ENCODE measurements around the gene FGF8.
"Not testable (repeated sequence)": the region's sequence is repeated elsewhere in the genome, so short reads cannot be mapped to it uniquely, and the experiment has no call there.

FGF8 gene, protein sequence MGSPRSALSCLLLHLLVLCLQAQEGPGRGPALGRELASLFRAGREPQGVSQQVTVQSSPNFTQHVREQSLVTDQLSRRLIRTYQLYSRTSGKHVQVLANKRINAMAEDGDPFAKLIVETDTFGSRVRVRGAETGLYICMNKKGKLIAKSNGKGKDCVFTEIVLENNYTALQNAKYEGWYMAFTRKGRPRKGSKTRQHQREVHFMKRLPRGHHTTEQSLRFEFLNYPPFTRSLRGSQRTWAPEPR

DNA sequence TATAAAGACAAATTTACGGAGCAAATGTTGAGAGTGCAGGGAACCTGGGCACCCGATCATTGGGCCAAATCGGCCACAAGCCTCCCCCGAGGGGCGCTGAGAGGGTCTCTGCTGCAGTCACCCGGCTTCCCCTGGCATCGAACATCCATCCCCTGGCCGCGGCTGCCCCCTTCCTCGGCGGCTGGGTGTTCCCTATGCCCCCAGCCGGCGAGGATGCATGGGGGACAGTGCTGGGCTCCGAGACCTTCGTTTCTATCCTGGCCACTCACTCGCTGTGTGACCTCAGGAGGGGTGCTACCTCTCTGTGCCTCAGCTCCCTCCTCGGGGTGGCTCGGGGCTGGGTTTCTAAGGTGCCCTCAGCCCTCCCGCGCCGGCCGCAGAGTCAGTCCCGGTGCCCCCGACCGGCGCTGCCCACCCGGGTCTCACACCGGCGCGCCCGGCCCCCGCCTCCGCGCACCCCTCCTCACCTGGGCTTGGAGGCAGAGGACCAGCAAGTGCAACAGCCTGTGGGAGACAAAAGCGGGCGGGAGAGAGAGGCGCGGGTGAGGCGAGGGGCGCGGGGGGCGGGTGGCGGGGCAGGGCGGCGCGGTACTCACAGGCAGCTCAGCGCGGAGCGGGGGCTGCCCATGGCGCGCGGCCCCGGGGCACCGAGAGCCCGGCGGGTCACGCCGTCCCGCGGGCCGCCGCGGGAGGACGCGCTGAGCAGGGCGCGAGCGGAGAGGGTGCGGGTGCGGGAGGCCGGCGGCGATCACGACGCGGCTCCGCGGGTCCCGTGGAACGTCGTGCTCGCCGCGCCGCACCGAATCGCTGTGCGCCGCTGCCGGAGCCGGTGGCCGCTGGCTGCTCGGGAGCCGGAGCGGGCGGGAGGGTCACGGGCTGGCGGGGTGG is at the start of gene FGF8:
Gene FGF8, minus strand, starts transcription at position 842 of the 888 bp plus-strand sequence. Its CDS starts 214 bp downstream, at position 628.
- DNase-seq, result no peak

DNA sequence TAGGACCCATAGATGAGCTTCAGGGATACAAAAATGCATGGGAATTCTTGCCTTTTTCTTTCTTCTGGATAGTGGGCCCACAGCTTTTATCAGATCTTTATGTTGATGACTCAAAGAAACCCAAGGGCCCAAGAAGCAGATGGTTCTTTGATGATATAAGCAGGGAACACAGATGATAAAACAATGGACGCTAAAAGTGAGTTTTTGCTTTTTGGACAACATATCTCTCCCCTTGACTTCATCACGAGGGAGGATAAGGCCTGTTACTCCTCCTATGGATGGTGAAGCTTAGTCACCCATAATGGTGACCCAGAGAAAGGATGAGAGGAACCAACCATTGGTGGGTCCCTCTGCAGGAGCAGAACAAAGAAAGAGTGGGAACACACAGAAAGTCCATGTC is 48.8 kb upstream of the FGF8 start:
- DNase-seq, result no peak

DNA sequence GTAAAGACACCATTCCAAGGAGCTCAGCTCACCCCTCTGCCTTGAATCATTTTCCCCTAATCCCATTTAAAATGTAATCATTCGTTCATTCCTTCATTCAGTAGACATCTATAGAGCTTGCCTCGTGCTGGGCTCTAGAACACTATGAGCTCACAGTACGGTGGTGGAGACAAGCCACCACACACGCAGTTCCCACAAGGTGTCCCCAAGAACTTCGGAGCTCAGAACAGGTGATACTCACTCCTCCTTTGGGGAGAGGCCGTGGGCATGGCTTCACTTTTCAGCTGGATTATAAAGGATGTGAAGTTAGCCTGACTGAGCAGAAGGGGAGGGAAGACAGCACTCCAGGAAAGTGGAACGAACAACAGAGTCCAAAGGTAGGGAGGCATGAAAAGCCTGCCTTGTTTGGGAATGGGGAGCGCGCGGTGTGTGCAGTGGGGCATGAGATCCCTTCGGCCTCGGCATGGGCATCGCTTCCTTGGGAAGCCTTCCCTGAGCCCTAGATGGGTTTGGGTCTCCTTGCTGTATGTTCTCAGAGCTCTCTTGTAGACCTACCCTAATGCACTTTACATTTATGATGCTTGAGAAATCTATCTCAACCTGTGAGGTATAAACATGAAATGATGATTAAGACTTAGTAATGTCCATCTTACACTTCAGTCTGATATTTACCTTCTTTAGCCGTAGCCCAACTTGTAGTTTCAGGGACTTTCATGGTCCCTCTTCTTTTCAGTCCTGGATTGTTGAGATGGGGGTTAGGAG is 43.1 kb upstream of the FGF8 start:
- DNase-seq, result no peak

DNA sequence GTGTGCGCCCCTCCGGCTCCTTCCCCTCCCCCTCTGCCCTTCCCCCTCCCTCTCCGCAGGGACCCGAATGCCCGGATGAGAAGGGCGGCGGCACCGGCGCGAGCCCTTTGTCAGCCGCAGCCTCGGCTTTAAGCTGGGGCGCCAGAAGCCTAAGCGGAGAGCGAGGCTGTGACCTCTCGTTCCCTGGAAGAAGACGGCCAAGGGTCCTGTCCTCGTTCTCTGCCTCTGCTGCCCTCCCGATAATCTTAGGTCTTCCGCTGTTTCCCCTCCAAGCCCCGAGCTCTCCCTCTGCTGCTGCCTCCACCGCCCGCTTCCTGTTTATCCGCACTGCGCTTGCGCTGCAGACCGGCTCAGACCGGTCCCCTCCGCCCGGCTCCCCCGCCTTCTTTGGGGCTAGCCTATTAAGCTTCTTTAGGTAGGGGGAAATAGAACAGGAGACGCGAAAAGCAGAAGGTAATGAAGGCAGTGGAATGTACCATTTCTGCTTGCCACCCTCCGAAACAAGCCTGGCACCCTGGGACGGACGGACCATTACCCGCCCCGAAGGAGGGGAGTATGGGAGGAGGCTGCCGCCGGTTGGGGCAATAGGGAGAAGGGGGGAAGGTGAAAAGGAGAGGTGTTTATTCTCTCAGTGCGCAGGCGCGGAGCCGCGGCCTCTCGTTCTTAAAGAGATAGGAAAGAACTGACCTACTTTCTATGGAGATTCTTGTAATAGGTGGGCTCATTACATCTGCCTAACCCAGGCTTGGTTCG is 42.4 kb upstream of the FGF8 start, which contains the start of gene OGA:
Gene OGA, minus strand, starts transcription at position 326 of the 753 bp plus-strand sequence. CDS start 422 bp downstream, outside the sequence.
- peak; percentile 98 for DNase-seq

DNA sequence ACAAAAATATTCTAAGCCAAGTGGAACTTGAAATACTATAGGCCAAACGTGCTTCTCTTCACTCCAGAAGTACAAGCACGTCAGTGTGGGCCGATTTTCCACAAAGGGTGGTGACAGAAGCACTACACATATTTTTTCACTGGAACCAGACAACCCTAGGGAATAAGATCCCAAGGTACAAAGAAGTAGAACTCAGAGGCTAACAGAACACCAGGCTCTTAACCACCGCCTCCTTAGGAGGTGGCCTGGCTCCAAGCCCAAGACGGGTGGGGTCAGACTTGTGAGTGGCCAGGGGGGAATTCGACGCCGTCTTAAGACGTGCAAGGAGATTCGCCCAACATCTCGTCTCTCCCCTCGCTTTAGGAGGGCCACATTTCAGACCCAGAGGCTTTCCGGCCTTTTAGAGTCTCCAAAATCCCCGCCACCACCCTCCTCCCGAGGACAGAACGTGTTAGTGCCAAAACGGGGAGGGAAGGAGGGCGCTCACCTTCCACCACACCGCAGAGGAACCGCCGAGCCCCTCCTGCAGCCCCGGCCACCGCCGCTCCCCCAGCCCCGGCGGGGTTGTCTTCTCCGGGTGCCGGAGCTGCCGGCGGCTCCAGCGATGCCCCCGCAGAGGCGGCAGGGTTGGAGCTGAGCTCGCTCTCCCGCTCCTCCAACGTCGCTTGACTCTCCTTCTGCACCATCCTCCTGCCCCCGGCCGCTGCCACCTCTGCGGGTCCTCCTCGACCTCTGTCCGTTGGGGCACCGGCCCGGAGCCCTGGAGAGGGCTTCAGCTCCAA is 41.6 kb upstream of the FGF8 start:
- DNase-seq, result peak; percentile 37

DNA sequence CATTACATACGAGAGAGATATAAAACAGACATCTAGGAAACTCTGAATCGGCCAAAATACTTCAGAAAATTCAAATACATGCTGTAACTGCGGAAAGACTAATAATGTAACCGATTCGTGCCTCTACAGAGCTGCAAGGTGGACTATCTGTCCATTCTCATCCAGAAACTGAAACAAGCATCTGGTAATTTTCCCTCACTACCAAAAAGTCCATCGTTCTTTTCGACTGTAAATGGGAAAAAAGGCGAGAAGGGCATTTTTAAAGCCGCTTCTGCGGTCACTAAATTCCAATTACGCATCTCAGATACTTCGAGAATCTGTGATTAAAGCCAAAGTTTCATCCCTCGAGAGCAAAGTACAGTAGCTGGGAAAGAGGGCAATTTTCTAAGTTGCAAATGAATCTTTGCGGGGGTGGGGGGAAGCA is 41.0 kb upstream of the FGF8 start:
- no peak for DNase-seq

DNA sequence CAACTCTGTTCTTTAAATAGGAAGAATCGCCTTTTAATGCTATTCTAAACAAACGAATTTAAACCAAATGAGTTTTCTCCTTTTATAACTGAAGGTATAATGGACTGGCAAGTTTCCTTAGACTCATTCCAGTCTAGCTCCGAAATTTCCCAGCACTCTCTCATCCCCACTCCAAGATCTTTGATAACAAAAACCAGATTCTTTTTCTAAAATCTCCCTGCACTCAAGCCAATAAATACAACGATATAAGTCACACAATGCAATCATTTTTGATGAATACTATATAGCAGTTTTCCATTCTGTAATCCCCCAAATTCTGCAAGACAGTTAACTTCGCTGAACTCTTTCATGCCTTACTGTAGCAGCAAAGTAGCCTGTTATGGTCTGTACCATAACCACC is 40.5 kb upstream of the FGF8 start:
- no peak for DNase-seq

DNA sequence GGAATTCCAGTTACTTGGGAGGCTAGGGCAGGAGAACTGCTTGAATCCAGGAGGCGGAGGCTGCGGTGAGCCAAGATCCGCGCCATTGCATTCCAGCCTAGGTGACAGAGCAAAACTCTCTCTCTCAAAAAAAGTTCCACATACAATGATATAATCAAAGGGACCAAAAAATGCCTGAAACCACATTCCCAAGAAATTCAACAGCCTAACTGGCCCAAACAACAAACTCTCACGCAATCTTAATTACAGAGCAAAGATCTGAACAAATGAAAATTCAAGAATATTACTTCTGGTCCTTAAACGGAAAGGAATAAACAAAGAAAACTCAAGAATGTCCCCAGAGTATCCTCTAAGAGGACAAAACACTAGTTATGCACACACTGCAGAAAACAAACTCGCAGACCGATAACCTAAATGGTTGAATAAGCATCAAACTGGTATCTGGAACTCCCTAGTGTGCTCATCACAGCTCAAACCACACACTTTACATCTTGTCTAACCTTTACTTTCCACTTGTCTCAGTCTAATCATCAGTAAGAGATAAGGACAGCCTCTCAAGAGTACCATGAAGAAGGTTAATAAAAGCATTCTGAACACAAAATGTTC is 38.7 kb upstream of the FGF8 start:
- no peak for DNase-seq

DNA sequence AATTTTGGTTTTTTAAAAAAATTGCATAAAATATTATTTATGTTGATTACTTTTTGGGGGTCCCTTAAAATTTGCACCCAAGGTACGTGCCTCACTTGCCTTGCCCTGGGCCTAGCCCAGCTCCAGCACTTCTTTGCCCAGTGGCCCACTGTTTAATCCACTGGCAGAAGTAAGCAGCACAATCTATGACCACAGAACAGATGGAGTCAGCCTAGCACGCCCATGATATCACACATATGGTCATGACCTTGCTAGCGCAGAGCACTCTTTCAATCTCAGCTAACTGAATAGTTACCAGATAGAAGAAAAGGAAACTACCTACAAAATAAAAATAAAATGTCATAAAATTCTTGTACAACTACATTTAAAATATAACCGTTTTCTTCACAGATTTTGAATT is 36.7 kb upstream of the FGF8 start:
- no peak for DNase-seq

DNA sequence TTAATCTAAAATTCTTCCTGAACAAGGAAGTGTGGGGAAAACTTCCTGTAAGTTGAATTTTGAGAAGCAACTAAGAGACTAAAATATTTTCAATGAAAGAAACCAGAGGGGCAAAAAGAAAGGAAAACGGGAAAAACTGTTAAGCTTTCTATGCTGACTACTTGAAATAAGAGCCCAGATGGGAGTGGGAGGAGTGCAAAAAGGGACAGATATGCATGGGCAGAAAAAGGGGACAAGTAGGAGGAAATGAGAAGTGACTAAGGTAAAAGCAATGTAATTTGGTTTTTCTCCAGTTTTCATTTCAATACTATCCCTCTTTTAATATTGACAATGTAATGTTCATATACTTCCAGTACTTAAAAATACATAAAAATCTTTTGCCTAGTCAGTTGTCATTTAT is 31.2 kb upstream of the FGF8 start:
- DNase-seq, result no peak

DNA sequence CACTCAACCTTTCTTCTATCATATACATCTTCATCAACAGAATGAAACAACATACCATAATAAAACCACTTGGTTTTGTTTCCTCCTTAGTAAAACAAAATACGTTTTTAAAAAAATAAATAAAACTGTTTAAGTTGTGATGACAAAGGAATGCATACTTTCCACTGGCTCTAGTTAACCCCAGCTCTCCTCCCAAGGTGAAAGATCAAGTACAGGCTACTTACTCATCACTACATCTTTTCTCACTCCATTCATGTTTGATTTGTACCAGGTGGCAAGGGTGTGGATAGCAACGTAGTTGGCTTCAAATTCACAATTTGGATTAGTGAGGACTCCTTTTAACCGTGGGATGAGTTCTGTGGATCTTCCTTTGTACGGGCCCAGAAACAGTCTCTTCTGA is 27.6 kb upstream of the FGF8 start:
- DNase-seq, result no peak

DNA sequence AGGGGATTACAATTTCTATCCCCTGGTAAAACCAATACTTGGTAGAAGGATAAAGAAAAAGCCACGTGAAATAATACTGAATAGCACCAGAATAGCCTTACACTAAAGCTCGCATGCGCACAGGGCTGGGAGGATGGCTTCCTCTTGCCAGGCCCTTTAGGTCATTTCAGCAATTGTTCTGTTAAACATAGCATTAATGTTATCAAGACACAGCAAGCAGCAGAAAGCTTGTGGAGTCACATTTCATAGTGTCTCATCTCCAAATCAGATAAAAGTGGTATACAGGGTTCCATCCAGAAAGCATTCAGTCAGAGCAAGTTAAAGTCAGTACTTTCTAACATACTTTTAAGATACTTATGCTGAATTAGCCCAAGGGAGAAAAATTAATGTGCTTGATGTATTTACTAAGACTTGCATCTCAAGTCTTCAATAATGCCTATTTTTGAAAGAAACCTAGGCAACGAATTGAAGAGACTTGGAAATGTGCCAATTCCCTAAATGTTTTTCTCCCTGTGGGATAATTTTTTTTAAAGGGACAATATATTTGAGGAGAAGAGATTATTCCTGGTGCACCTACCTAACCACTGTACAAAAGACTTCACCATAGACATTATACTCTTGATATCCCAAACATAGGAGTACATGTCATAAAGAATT is 21.6 kb upstream of the FGF8 start:
- no peak for DNase-seq

DNA sequence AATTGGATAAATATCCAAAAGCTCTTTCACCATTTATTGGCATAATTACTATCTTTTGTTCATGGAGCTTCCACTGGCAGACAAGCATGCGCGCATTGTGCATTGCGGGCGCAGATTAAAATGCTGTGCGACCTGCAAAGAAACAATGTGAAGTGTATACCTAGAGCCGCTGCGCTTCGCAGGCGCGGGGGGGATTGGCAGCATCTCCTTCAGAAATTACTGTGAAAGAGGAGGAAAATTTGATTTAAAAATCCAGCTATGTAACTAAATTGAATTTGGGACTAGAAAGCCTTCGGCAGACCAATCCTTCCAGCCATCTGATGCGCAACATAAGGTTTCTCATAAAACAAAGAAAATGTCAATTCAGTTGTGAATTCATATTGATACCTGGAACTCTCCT is 17.6 kb upstream of the FGF8 start:
- DNase-seq, result no peak

DNA sequence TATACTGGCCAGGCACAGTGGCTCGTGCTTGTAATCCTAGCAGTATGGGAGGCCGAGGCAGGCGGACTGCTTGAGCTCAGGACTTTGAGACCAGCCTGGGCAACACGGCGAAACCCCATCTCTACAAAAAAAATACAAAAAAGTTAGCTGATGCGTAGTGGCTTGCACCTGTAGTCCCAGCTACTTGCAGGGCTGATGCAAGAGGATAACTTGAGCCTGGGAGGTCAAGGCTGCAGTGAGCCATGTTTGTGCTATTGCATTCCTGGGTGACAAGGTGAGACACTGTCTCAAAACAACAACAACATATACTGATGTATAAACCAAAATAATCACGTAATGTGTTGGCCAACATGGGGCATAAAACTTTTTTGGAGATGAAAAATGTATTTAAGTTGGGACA is 13.8 kb upstream of the FGF8 start:
- DNase-seq, result no peak

DNA sequence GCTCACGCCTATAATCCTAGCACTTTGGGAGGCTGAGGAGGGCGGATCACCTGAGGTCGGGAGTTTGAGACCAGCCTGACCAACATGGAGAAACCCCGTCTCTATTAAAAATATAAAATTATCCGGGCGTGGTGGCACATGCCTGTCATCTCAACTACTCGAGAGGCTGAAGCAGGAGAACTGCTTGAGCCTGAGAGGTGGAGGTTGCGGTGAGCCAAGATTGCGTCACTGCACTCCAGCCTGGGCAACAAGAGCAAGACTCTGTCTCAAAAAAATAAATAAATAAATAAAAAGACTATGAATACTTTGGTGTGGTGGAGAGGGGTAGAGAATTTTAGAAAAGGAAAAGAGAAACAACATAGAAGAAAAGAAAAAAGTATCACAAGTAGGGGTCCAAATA is 13.3 kb upstream of the FGF8 start:
- DNase-seq, result not testable (repeated sequence)

DNA sequence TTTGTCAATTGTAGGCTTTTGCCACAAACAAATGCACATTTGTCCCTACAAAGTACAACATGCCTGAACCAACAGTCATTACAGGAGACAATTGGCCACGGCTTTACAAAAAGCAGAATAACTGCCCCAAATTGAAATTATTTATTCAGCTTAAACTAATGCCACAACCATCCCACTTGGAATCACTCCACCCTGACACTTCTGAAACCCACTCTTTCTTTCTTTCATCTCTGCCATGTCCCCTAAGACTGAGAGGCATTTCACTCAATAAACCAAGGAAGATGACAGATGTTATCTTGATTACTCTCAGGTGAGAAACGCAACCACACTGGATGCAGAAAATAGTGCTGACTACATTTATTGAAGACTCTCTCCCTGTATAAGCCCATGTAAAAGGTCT is 9.9 kb upstream of the FGF8 start:
- no peak for DNase-seq

DNA sequence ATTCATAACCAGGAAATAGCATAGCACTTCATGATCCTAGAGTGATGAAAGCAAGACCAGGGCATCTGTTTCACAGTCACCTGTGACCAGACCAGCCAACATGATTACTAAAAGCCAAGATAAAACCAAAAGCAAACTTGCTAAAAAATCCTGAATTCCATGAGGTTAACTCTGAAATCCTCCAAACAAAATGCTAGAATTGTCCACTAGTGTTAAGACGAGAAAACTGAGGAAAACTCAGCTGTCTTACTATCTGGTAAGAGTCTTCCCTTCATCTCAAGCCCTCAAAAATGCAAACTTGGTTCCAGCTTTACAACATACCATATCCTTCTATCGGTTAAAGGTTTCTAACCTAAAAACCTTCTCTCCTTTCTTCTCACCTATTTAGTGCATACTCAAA is 8.6 kb upstream of the FGF8 start:
- no peak for DNase-seq

DNA sequence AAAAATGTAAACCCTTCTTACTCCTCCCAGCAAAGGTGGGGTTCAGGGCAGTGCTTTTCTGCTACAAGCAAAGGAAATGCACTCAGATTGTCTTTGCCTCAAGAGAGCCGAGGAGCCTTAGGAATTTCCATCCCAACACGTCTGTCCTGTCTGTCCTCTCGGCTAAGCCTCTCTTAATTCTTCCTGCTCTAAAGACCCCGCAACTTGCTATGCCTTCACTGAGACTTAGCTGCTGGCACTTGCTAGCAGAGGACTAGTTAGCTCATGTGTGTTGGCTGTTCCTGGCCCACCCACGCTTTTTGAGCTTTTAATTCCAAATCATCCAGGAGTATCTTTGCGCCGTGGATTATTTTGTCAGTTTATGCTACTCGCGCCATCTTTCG is 7.8 kb upstream of the FGF8 start:
- DNase-seq, result no peak

DNA sequence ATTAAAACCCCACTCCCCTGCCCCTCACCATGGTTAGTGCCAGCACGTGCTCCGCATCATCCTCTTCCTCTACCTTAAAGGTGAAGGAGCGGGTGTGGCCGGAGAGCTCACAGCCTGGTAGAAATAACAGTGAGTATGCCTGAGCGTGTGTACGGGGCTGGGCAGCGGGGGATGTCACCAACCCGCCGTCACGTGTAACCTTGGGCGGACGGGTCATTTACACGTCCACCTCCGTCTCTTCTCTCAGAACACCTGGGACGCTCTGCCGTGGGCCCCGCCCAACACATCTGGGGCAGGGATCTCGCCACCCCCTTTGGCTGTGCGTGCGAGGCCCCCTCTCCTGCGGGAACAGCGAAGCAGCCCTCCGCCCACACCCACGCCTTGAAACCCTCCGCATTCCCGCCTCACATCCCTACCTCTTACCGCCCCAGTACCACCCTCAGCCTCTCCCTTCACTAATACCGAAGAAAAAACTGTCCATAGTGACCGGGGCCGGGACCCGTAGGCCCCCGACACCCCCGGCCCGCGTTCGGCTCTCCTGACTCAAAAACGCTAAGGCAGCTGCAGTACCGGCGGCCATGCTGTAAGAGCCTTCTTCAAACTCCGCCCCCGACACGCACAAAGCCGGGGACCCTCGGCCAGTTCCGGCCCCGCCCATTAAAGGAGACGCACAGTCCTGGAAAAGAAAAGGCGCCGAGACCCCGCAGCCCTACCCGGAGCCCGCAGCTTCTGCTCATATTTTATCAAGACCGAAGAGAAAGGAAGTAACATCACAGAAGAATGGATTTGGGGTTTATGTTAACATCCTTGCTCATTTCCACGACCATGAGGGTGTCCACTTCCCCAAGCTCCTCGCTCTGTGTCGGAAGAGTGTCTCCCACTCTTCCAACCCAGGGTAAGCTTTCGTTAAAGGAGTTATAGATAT is 7.2 kb upstream of the FGF8 start, which contains the start of gene NPM3:
Gene NPM3, minus strand, starts transcription at position 636 of the 925 bp plus-strand sequence. Its CDS starts 56 bp downstream, at position 580.
- DNase-seq, result peak; percentile 90

Data from activated naive CD4-positive, alpha-beta T cell treated with Interleukin-2 at 50 U/mL for 16 hours (primary cell).